Psoas muscle (tissue), 8 donors: Measurements from ENCODE around the gene CDH24. TPM values are rescaled to one million over a fixed set of nuclear protein-coding genes. Genes with fewer than 3 reads are reported as not detected.

Experiments
- ATAC-seq, 4 donors: fragments of 200-7000 bp; cut with Tn5 transposase; one replicate each; pipeline ENCODE4 v1.9.1; 2020; ENCODE audit warnings: moderate library complexity in 3 of 4, mild to moderate bottlenecking in 2 of 4
- DNase-seq, 2 donors: peaks; one replicate each; pipeline ENCODE4 v3.0.0-alpha.2; 2020
- H3K27ac ChIP-seq: fragments of 200-600 bp; one replicate; pipeline ENCODE4 v1.8.0; 2022
- H3K27me3 ChIP-seq, 3 donors: fragments of 200-600 bp in 1 of 3; one replicate each; pipeline versions ENCODE4 v1.6.1 to v1.8.0; 2013 to 2022; ENCODE audit warnings: low read length in 2 of 3, mild to moderate bottlenecking in 2 of 3, moderate library complexity in 1 of 3; ENCODE audit not compliant: insufficient read depth in 3 of 3
- H3K36me3 ChIP-seq, 2 donors: fragments of 200-600 bp in 1 of 2; one replicate each; pipeline versions ENCODE4 v1.6.1 to v1.8.0; 2013 to 2022; ENCODE audit warnings: low read depth in 1 of 2, mild to moderate bottlenecking in 1 of 2, moderate library complexity in 1 of 2; ENCODE audit not compliant: insufficient read depth in 1 of 2
- H3K4me1 ChIP-seq: fragments of 200-600 bp; one replicate; pipeline ENCODE4 v1.8.0; 2022
- H3K4me3 ChIP-seq: fragments of 200-600 bp; one replicate; pipeline ENCODE4 v1.8.0; 2022; ENCODE audit warnings: mild to moderate bottlenecking
- H3K9me3 ChIP-seq: fragments of 200-600 bp; one replicate; pipeline ENCODE4 v1.8.0; 2022
- WGBS, 3 donors: extraction: QIAGEN DNeasy Blood & Tissue Kit; methylation state at CpG; one replicate each; pipeline versions ENCODE4 v1.1.6 to v1.1.7; 2013; 5-methylcytosine and 5-hydroxymethylcytosine counted together
- intact Hi-C, 2 donors: fragments of 100-400 bp; cut with DNase I; formaldehyde crosslinking; loops; one replicate each; pipeline versions ENCODE4 v1.11.0 to v1.14.2; 2022
- polyA plus RNA-seq, 3 donors: library from polyadenylated mRNA; stranded (reverse); fragments of 200-250 nt; gene quantifications; one replicate each; pipeline ENCODE4 v1.2.3, GENCODE V29; 2013
- total RNA-seq, 4 donors: library from RNA; stranded (reverse); fragmentation: NEBNext Ultra II Directional in 2 of 4; extraction: Animal tissue kit (Norgen Biotek cat#: 25700) in 2 of 4; gene quantifications; one replicate each; pipeline versions ENCODE4 v1.2.1 to v1.2.4, GENCODE V29; 2021 to 2023
- TF ChIP-seq, protein P1 (sequence below): fragments of 200-600 bp; IDR thresholded peaks from one replicate; pipeline ENCODE4 v1.8.0; 2022; ENCODE audit warnings: antibody characterized with exemption
- donor health status: healthy with polysubstance abuse.
- donor health status: DM: no; HTN: no; CAD: no; lungs with moderate emphysema.
- donor health status: Bipolar disorder and iron deficiency.
- donor health status: healthy.
- donor health status: DM: yes; HTN: yes; CAD: no.
- donor health status: DM: no; HTN: no; CAD: no.
- donor health status: DM: no; HTN: no; CAD: no.
- donor health status: DM: yes; HTN: yes; CAD: no.

Gene CDH24
- total and polyA plus RNA-seq, 7 donors, result 0.30 to 0.77 (median 0.32) TPM

DNA sequence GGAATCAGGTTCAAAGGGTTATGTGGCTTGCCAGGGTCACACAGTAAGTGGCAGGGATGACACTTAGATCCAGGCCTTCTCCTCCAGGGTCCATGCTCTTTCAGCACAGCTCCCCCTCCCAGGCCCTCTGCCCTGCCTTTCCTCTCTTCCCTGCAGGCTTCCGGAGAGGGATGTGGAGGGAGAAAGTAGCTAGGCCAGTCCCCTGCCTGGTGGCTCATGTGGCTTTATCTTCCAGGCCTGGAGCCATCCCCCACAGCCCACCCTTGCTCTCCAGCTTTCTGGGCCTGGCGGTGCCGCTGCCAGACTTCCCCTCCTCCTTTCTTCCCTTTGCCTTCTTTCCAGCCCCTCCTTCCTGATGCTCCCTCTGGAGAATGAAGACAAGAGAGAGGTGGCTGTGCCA, 13.6 kb downstream of the CDH24 start:
- Histone ChIP-seq H3K36me3 (no peaks in the 10 kb centered on the region), H3K27ac (no peak overlapping the region), H3K4me3 (no peak overlapping the region), H3K4me1 (no peaks in the 10 kb centered on the region), H3K27me3 (no peaks in the 10 kb centered on the region), H3K9me3 (no peaks in the 10 kb centered on the region)
- intact Hi-C loops, result no loop called here
- ATAC-seq (no peak), DNase-seq (no peak)
- TF ChIP-seq, protein P1, sequence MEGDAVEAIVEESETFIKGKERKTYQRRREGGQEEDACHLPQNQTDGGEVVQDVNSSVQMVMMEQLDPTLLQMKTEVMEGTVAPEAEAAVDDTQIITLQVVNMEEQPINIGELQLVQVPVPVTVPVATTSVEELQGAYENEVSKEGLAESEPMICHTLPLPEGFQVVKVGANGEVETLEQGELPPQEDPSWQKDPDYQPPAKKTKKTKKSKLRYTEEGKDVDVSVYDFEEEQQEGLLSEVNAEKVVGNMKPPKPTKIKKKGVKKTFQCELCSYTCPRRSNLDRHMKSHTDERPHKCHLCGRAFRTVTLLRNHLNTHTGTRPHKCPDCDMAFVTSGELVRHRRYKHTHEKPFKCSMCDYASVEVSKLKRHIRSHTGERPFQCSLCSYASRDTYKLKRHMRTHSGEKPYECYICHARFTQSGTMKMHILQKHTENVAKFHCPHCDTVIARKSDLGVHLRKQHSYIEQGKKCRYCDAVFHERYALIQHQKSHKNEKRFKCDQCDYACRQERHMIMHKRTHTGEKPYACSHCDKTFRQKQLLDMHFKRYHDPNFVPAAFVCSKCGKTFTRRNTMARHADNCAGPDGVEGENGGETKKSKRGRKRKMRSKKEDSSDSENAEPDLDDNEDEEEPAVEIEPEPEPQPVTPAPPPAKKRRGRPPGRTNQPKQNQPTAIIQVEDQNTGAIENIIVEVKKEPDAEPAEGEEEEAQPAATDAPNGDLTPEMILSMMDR, result no peak
- 77 to 88% (median 86%) methylated on average over 3 of the region's 3 CpGs for WGBS, 3 donors

DNA sequence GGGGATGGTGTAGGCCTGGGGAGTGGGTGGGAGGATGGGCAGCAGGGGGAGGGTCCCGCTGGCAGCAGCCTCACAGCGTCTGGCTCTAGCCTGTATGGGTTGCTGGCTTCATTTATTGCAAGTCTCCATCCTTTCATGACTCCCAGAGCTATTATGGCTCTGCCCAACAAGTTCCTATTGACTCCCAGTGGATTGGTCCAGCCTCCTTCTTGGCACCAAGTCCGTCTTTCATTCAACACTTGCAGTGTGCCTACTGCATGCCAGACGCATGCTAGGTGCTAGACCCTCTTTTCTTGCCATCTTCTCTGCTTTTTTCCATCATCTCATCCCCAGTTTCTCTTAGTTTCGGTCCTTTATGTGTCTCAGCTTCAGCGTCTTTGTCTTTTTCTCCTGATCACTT, 14.2 kb downstream of the CDH24 start:
- DNase-seq (no peak), ATAC-seq (no peak)
- H3K4me3 ChIP-seq, result no peak overlapping the region
- no peaks in the 10 kb centered on the region for H3K36me3 ChIP-seq
- intact Hi-C loops, result no loop called here
- 80 to 84% (median 81%) methylated on average over 6 of the region's 6 CpGs for WGBS, 3 donors
- H3K27ac ChIP-seq, result no peak overlapping the region
- no peaks in the 10 kb centered on the region for H3K4me1 ChIP-seq
- no peaks in the 10 kb centered on the region for H3K9me3 ChIP-seq
- no peaks in the 10 kb centered on the region for H3K27me3 ChIP-seq
- TF ChIP-seq, protein P1, result no peak

DNA sequence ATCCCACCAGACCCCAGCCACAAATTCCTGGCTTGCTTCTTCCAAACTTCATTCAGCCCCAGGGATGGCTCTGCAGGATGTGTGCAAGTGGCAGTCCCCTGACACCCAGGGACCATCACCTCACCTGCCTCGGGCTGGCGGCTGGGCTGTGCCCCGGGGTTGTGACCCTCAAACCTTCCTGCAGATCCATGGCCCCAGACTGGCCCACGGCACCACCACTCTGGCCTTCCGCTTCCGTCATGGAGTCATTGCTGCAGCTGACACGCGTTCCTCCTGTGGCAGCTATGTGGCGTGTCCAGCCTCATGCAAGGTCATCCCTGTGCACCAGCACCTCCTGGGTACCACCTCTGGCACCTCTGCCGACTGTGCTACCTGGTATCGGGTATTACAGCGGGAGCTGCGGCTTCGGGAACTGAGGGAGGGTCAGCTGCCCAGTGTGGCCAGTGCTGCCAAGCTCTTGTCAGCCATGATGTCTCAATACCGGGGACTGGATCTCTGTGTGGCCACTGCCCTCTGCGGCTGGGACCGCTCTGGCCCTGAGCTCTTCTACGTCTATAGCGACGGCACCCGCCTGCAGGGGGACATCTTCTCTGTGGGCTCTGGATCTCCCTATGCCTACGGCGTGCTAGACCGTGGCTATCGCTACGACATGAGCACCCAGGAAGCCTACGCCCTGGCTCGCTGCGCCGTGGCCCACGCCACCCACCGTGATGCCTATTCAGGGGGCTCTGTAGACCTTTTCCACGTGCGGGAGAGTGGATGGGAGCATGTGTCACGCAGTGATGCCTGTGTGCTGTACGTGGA, 15.0 kb downstream of the CDH24 start, which contains the start of gene PSMB11:
Gene PSMB11 (plus strand): TSS at position 51 of the 804 bp plus-strand sequence. CDS start 14 bp downstream, at position 65.
- H3K4me3 ChIP-seq, result no peak within 1 kb of the TSS
- no peaks in the 10 kb centered on the region for H3K27me3 ChIP-seq
- intact Hi-C loops, result no loop called here
- WGBS, 3 donors, result 90 to 96% (median 92%) methylated on average over 36 of the region's 36 CpGs
- H3K9me3 ChIP-seq, result no peaks in the 10 kb centered on the region
- no peaks in the 10 kb centered on the region for H3K4me1 ChIP-seq
- no peak within 1 kb of the TSS for H3K27ac ChIP-seq
- ATAC-seq, result no peak
- no peaks in the 10 kb centered on the region for H3K36me3 ChIP-seq
- TF ChIP-seq, protein P1, result no peak
- DNase-seq, result no peak

DNA sequence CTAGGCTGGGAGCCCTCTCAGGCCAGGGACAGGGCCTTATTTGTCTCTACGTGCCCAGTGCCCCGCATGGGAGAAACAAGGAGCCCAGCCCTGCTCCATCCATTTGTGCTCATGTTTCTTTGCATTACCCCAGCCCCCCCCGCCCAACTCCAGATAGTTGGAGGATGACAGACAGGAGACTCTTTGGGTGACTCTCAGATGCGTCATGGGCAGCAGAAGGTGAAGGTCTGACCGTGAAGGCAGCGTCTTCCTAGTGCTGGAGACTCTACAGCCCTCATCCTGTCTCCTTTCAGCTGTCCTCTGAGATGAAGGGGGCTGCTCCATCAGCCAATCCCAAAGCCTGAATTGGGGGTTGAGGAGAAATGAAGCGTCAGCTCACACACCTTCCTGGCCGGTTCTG, 15.6 kb downstream of the CDH24 start:
- no peaks in the 10 kb centered on the region for H3K36me3 ChIP-seq
- TF ChIP-seq, protein P1, result no peak
- H3K9me3 ChIP-seq, result no peaks in the 10 kb centered on the region
- intact Hi-C loops, result no loop called here
- H3K4me1 ChIP-seq, result no peaks in the 10 kb centered on the region
- H3K4me3 ChIP-seq, result no peak overlapping the region
- WGBS, 3 donors, result 77 to 86% (median 79%) methylated on average over 8 of the region's 8 CpGs
- DNase-seq (no peak), ATAC-seq (no peak)
- H3K27ac ChIP-seq, result no peak overlapping the region
- H3K27me3 ChIP-seq, result no peaks in the 10 kb centered on the region

DNA sequence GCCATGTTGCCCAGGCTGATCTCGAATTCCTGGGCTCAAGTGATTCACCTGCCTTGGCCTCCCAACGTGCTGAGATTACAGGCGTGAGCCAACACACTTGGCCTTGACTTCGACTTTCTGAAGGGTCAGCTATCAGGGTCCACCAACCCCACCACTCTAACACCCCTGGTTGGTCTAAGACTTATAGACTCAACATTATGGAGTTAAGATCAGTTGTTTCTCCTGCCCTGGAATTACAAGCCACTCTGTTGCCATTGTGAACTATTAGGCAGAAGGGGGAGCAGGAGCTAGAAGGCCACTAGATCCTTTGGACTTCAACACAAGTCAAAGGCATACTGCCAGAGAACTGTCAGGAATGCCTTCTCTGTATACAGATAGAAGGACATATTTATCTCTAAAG, 17.2 kb downstream of the CDH24 start:
- Histone ChIP-seq H3K36me3 (no peaks in the 10 kb centered on the region), H3K4me3 (no peak overlapping the region), H3K27me3 (no peaks in the 10 kb centered on the region), H3K4me1 (peaks cover 4% of the 10 kb centered on the region), H3K27ac (no peak overlapping the region), H3K9me3 (no peaks in the 10 kb centered on the region)
- DNase-seq (no peak), ATAC-seq (no peak)
- intact Hi-C loops, result no loop called here
- TF ChIP-seq, protein P1, result no peak
- WGBS, 3 donors, result 84 to 93% (median 90%) methylated on average over 4 of the region's 4 CpGs
